ENCODE measurements around the gene BPIFA1.
A peak's percentile ranks its signal among the peaks of the same experiment; 100 is the strongest.

The BPIFA1 gene

DNA sequence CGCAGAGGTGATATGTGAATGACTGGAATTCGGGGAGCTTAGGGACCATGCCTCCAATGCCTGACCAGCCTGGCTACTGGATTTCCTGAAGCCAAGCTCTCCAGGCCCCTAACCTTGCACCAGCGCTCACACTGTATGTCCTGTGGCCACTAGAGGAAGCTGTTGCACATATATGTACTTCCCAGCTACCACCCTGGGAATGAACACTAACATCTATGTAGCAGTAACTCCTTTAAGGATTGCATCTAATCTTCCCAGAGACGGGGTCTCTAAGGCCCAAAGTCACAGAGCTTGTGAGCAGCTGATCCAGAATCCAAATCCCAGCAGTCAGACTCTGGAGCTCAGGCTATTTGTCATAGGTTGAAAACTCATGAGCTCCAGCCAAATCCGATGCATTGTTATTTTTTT lies 26.9 kb downstream of the BPIFA1 start:
- TF ChIP-seq, protein P1, sequence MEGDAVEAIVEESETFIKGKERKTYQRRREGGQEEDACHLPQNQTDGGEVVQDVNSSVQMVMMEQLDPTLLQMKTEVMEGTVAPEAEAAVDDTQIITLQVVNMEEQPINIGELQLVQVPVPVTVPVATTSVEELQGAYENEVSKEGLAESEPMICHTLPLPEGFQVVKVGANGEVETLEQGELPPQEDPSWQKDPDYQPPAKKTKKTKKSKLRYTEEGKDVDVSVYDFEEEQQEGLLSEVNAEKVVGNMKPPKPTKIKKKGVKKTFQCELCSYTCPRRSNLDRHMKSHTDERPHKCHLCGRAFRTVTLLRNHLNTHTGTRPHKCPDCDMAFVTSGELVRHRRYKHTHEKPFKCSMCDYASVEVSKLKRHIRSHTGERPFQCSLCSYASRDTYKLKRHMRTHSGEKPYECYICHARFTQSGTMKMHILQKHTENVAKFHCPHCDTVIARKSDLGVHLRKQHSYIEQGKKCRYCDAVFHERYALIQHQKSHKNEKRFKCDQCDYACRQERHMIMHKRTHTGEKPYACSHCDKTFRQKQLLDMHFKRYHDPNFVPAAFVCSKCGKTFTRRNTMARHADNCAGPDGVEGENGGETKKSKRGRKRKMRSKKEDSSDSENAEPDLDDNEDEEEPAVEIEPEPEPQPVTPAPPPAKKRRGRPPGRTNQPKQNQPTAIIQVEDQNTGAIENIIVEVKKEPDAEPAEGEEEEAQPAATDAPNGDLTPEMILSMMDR (IDR thresholded peaks at IDR 0.05; ENCODE audit: low read depth, low read length), result peak; percentile 89
- H3K4me3 ChIP-seq (replicated peaks in 1 of 2; ENCODE audit: low read depth in 2 of 2, low read length in 2 of 2), result no peak overlapping the region
- peak; percentile 76 to 78 for DNase-seq (ENCODE audit: low read depth in 2 of 2)

DNA sequence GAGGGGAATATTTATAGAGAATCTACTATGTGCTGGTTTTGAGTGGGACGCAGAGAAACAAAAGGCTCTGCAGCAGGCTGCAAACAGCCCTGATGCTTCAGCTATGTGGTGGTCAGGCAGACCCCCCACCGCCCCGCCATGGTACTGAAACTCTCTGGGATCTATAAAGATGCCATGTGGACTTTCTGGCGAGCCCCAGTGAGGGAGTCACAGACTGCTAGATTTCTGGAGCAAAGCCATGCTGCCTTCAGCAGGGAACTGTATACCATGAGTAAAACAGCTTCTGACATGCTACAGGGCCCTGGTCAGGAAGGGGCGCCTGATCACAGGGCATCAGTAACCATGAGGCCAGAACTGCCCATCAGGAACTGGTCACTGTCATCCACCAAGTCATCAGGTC lies 28.0 kb downstream of the BPIFA1 start:
- H3K4me3 ChIP-seq (replicated peaks in 1 of 2; ENCODE audit: low read depth in 2 of 2, low read length in 2 of 2), result no peak overlapping the region
- TF ChIP-seq, protein P1 (IDR thresholded peaks at IDR 0.05; ENCODE audit: low read depth, low read length), result no peak
- no peak for DNase-seq (ENCODE audit: low read depth in 2 of 2)

DNA sequence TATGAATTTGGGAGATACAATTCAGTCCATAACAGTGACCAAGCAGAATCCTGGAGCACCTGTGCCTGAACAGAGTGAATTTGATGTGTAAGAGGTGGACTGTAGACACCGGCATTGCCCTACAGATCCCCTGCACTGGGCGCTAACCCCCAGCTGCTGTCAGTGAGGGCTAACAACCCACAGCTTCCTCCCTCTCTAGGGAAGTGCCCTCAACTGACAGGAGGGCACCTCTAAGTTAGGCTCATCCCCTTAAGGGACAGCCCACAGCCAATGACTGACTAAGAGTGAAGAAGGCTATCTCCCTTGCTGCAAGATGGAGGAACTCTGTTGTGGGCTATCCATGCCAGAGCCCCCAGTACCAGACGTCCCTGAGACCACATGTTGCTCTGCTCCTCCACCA lies 31.9 kb downstream of the BPIFA1 start:
- DNase-seq (ENCODE audit: low read depth in 2 of 2), result no peak
- TF ChIP-seq, protein P1 (IDR thresholded peaks at IDR 0.05; ENCODE audit: low read depth, low read length), result no peak
- no peak overlapping the region for H3K4me3 ChIP-seq (replicated peaks in 1 of 2; ENCODE audit: low read depth in 2 of 2, low read length in 2 of 2)

GRCh38 chr20:33272155-33272873 lies 36.5 kb downstream of the BPIFA1 start:
- TF ChIP-seq, protein P1 (IDR thresholded peaks at IDR 0.05; ENCODE audit: low read depth, low read length), result no peak
- DNase-seq (ENCODE audit: low read depth in 2 of 2), result no peak
- H3K4me3 ChIP-seq (replicated peaks in 1 of 2; ENCODE audit: low read depth in 2 of 2, low read length in 2 of 2), result no peak overlapping the region

DNA sequence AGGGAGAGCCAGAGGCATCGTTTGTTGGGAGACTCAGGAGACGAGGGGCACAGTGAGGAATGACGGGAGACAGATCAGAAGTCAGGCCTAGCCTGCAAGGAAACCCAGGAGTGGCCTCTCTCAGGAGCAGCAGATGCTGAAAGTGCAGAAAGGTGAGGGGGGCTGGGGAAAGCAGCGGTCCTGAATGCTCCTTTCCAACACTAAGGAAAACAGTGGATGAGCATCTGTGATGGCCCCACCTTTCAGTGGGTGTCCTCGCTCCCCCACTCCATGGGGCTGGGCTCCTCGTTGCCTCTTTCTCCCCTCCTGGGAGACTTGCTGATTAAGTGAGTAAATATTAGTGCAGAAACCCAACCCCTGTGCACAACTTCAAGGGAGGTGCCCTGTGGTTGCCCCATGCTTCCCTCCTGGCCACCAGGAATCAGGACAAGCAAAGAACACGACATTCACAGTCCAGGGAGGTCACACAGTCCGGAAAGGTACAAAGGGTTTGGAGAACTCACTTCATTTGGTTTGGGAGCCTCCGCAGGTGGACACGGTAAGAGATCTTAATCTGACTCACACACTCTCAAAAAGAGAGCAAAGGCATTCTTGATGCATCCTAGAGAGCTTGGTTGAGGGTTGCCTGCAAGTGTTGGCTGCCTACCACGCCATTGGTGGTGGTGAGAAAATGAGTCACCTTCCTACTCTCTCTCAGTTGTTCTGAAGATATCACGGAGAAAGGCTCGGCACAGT lies 37.5 kb downstream of the BPIFA1 start:
- TF ChIP-seq, protein P1 (IDR thresholded peaks at IDR 0.05; ENCODE audit: low read depth, low read length), result no peak
- no peak overlapping the region for H3K4me3 ChIP-seq (replicated peaks in 1 of 2; ENCODE audit: low read depth in 2 of 2, low read length in 2 of 2)
- no peak for DNase-seq (ENCODE audit: low read depth in 2 of 2)

- H3K4me3 ChIP-seq (replicated peaks in 1 of 2; ENCODE audit: low read depth in 2 of 2, low read length in 2 of 2), result no peak overlapping the region
- TF ChIP-seq, protein P1 (IDR thresholded peaks at IDR 0.05; ENCODE audit: low read depth, low read length), result no peak
- DNase-seq (ENCODE audit: low read depth in 2 of 2), result no peak
Measured at GRCh38 chr20:33275215-33275614, 39.4 kb downstream of the BPIFA1 start.

All from cardiac fibroblast (primary cell).